GM12865 (cell line): ENCODE measurements around the gene HSBP1.

ENCODE experiments used
- DNase-seq: peaks from one replicate; pipeline ENCODE4 v3.0.0; 2010; ENCODE audit warnings: low read depth
- H3K4me3 ChIP-seq: 2 replicates; pipeline ENCODE4 v1.5.1; 2011; ENCODE audit warnings: mild to moderate bottlenecking, low read depth, low read length, control low read depth
- TF ChIP-seq, protein P1 (sequence below): IDR thresholded peaks from 2 replicates; pipeline ENCODE4 v1.5.1; 2011; ENCODE audit warnings: low read length, control low read depth, low read depth, inconsistent platforms; ENCODE audit not compliant: insufficient read depth; ENCODE audit errors: missing control alignments

HSBP1 gene

GRCh38 chr16:83837566-83837965, 29.8 kb downstream of the HSBP1 start:
- TF ChIP-seq, protein P1, sequence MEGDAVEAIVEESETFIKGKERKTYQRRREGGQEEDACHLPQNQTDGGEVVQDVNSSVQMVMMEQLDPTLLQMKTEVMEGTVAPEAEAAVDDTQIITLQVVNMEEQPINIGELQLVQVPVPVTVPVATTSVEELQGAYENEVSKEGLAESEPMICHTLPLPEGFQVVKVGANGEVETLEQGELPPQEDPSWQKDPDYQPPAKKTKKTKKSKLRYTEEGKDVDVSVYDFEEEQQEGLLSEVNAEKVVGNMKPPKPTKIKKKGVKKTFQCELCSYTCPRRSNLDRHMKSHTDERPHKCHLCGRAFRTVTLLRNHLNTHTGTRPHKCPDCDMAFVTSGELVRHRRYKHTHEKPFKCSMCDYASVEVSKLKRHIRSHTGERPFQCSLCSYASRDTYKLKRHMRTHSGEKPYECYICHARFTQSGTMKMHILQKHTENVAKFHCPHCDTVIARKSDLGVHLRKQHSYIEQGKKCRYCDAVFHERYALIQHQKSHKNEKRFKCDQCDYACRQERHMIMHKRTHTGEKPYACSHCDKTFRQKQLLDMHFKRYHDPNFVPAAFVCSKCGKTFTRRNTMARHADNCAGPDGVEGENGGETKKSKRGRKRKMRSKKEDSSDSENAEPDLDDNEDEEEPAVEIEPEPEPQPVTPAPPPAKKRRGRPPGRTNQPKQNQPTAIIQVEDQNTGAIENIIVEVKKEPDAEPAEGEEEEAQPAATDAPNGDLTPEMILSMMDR = no peak
- DNase-seq = no peak

GRCh38 chr16:83838151-83838550, 30.4 kb downstream of the HSBP1 start:
- TF ChIP-seq, protein P1 = no peak
- no peak for DNase-seq
- H3K4me3 ChIP-seq = no peak overlapping the region

More at GRCh38 chr16:83837566-83837965, 29.8 kb downstream of the HSBP1 start:
- no peak overlapping the region for H3K4me3 ChIP-seq

- TF ChIP-seq, protein P1 = no peak
- H3K4me3 ChIP-seq = no peak overlapping the region
Measured at GRCh38 chr16:83839561-83839960, 31.8 kb downstream of the HSBP1 start.

DNA sequence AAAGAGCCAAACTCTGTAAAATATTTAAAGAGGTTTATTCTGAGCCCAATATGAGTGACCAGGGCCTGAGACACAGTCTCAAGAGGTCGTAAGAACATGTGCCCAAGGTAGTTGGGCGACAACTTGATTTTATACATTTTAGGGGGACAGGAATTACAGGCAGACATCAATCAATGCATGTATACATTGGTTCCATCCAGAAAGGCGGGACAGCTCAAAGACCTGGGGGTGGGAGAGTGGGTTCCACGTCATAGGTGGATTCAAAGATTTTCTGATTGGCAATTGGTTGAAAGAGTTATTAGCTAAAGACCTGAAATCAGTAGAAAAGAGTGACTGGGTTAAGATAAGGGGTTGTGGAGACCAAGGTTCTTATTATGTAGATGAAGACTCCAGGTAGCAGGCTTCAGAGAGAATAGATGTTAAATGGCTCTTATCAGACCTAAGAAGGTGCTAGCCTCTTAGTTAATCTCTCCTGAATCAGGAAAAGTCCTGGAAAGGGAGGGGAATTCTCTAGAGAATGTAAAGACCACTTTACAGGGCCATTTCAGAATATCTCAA, 32.4 kb downstream of the HSBP1 start:
- H3K4me3 ChIP-seq = no peak overlapping the region
- no peak for DNase-seq
- TF ChIP-seq, protein P1 = no peak

More at GRCh38 chr16:83839561-83839960, 31.8 kb downstream of the HSBP1 start:
- DNase-seq = no peak

GRCh38 chr16:83842291-83842690, 34.5 kb downstream of the HSBP1 start:
- TF ChIP-seq, protein P1 = no peak
- no peak overlapping the region for H3K4me3 ChIP-seq
- DNase-seq = no peak

DNA sequence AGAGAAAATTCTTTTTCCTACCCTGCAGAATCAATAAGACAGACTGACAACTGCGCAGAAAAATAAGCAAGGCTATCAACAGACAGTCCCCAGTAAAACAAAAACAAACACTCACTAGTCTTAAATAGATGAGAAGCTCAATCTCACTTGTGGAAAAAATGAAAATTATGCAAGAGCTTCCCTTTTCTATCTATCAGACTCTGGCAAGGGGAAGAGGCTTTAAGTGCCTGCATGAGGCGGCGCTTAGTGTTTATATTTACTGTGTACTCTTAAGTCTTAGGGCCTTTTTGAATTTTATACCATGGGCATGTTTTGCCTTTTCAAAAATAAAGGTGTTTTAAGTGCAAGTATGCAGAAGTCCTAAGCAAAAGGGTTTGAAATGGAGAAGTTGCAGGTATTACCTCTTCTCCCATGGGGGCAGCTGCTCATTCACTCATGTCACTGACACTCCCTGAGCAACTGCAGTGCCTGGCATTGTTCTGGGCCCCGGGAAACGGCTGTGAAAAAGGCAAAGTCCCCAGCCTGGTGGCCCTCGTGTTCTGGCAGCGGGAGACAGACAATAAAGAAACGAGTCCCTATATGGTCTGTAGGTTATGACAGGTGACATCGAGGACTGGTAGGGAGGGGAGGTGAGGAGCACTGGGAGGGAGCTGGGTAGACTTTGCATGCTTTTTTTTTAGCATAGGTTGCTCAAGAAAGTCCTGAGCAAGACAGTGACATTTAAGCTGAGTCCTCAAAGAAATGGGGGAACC, 35.2 kb downstream of the HSBP1 start:
- no peak for DNase-seq
- TF ChIP-seq, protein P1 = no peak
- H3K4me3 ChIP-seq = no peak overlapping the region
